ENCODE results near the gene UTP4. TPM values are rescaled to one million over a fixed set of nuclear protein-coding genes. Genes with fewer than 3 reads are reported as not detected.

UTP4 gene
- total RNA-seq, 1 donor from 2014 or later: 13.3 TPM

DNA sequence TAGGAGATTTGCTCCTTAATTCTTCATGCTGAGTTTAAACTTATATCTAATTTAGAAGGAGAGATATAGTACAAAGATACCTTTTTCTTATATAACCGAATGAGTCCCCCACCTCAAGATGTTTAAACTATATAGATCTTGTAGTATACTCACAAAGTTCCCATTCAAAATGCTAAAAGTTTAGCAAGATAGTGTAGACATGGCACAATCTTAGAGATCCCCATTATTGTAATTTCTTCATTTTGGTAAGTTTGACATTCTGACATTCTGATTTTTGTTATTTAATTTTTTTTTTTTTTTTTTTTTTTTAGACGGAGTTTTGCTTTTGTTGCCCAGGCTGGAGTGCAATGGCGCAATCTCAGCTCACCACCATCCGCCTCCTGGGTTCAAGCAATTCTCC lies 77.3 kb downstream of the UTP4 start:
- Histone ChIP-seq H3K4me1 (no peaks in the 10 kb centered on the region), H3K4me3 (no peak overlapping the region), H3K9ac (no peak overlapping the region), H3F3A (ENCODE audit: low read depth) (no peaks in the 10 kb centered on the region), H3K27me3 (no peaks in the 10 kb centered on the region), H4K20me1 (ENCODE audit: low read depth) (no peaks in the 10 kb centered on the region), H3K27ac (no peak overlapping the region), H3K36me3 (no peaks in the 10 kb centered on the region), H2AFZ (replicated peaks) (no peak overlapping the region), H3K79me2 (ENCODE audit: low read depth) (peaks cover 70% of the 10 kb centered on the region), H3K9me3 (ENCODE audit: low read depth) (no peaks in the 10 kb centered on the region), H3K4me2 (no peak overlapping the region)
- H3K36me3 Mint-ChIP-seq: peaks cover 2% of the 10 kb centered on the region
- H3K27me3 Mint-ChIP-seq (ENCODE audit: insufficient read depth, low read depth): peaks cover 2% of the 10 kb centered on the region
- H3K9me3 Mint-ChIP-seq: no peaks in the 10 kb centered on the region
- H3K4me3 Mint-ChIP-seq: no peak overlapping the region
- DNase-seq (ENCODE audit: low spot score): no peak
- no peak overlapping the region for H3K27ac Mint-ChIP-seq
- TF ChIP-seq, protein P1, sequence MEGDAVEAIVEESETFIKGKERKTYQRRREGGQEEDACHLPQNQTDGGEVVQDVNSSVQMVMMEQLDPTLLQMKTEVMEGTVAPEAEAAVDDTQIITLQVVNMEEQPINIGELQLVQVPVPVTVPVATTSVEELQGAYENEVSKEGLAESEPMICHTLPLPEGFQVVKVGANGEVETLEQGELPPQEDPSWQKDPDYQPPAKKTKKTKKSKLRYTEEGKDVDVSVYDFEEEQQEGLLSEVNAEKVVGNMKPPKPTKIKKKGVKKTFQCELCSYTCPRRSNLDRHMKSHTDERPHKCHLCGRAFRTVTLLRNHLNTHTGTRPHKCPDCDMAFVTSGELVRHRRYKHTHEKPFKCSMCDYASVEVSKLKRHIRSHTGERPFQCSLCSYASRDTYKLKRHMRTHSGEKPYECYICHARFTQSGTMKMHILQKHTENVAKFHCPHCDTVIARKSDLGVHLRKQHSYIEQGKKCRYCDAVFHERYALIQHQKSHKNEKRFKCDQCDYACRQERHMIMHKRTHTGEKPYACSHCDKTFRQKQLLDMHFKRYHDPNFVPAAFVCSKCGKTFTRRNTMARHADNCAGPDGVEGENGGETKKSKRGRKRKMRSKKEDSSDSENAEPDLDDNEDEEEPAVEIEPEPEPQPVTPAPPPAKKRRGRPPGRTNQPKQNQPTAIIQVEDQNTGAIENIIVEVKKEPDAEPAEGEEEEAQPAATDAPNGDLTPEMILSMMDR (IDR thresholded peaks at IDR 0.05): no peak
- TF ChIP-seq EZH2phosphoT487 (IDR thresholded peaks at IDR 0.05) (no peak), EZH2 (IDR thresholded peaks at IDR 0.05) (no peak)
- H3K4me1 Mint-ChIP-seq: no peaks in the 10 kb centered on the region

DNA sequence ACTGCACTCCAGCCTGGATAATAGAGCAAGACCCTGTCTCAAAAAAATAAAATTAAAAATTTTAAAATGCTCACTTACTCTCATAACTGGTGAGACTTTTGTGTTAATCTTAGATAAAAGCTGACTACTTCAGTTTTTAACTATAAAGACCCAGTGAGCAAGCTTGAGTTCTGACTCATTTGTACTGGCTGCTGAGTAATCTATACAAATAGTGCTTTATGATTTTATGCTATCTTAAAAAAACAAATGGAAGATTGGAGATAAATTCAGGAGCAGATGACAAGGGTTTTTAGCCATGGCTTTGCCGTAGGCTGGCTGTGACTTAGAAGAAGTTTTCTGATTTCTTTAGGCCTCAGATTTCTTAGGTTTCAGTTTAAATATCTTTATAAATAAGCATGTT lies 85.0 kb downstream of the UTP4 start:
- Mint-ChIP-seq H3K27me3 (ENCODE audit: insufficient read depth, low read depth) (peaks cover 2% of the 10 kb centered on the region), H3K4me3 (no peak overlapping the region), H3K27ac (no peak overlapping the region), H3K9me3 (no peaks in the 10 kb centered on the region), H3K36me3 (no peaks in the 10 kb centered on the region), H3K4me1 (peaks cover 7% of the 10 kb centered on the region)
- Histone ChIP-seq H4K20me1 (ENCODE audit: low read depth) (peaks cover 10% of the 10 kb centered on the region), H3K27me3 (no peaks in the 10 kb centered on the region), H2AFZ (replicated peaks) (no peak overlapping the region), H3K4me1 (no peaks in the 10 kb centered on the region), H3K9ac (no peak overlapping the region), H3K36me3 (no peaks in the 10 kb centered on the region), H3K4me3 (no peak overlapping the region), H3K27ac (no peak overlapping the region), H3F3A (ENCODE audit: low read depth) (no peaks in the 10 kb centered on the region), H3K9me3 (ENCODE audit: low read depth) (no peaks in the 10 kb centered on the region), H3K79me2 (ENCODE audit: low read depth) (peaks cover 52% of the 10 kb centered on the region), H3K4me2 (no peak overlapping the region)
- TF ChIP-seq, protein P1 (IDR thresholded peaks at IDR 0.05): no peak
- TF ChIP-seq EZH2 (IDR thresholded peaks at IDR 0.05) (no peak), EZH2phosphoT487 (IDR thresholded peaks at IDR 0.05) (no peak)
- DNase-seq (ENCODE audit: low spot score): no peak

Small RNA genes within 50 kb of the gene (small RNA-seq; reads per million reads assigned to genes)
- gene RF00019 (not detected), gene RNU6-22P (not detected)

Other genes with a start within 250 kb of the UTP4 start
- 2.5 and 3.3 TPM in 2 replicates for gene HAS3, start 27.0 kb upstream of the UTP4 start, total RNA-seq (ENCODE audit: low replicate concordance)
- gene CHTF8, start 61 bp upstream of the UTP4 start, total RNA-seq (ENCODE audit: low replicate concordance): 99.8 and 165 TPM in 2 replicates
- gene SNTB2, start 54.5 kb downstream of the UTP4 start, total RNA-seq (ENCODE audit: low replicate concordance): 21.9 and 22.9 TPM in 2 replicates
- gene VPS4A, start 178.7 kb downstream of the UTP4 start, total RNA-seq (ENCODE audit: low replicate concordance): 21.9 and 35.8 TPM in 2 replicates
- 12.9 and 14.1 TPM in 2 replicates for gene PDF, start 197.9 kb downstream of the UTP4 start, total RNA-seq (ENCODE audit: low replicate concordance)
- gene COG8, start 206.9 kb downstream of the UTP4 start, total RNA-seq (ENCODE audit: low replicate concordance): 30.3 and 72.4 TPM in 2 replicates
- gene NIP7, start 207.1 kb downstream of the UTP4 start, total RNA-seq (ENCODE audit: low replicate concordance): 17.2 and 23.7 TPM in 2 replicates
- not detected in 2 replicates for gene TMED6, start 219.1 kb downstream of the UTP4 start, total RNA-seq (ENCODE audit: low replicate concordance)